HG02884 (cell line): ENCODE measurements around the gene SNED1.

ENCODE experiments used
- ATAC-seq: cut with Tn5 transposase; IDR thresholded peaks from one replicate; pipeline ENCODE4 v1.9.1; 2021; ENCODE audit warnings: mild to moderate bottlenecking, moderate library complexity; ENCODE audit not compliant: unreplicated experiment

Gene SNED1

DNA sequence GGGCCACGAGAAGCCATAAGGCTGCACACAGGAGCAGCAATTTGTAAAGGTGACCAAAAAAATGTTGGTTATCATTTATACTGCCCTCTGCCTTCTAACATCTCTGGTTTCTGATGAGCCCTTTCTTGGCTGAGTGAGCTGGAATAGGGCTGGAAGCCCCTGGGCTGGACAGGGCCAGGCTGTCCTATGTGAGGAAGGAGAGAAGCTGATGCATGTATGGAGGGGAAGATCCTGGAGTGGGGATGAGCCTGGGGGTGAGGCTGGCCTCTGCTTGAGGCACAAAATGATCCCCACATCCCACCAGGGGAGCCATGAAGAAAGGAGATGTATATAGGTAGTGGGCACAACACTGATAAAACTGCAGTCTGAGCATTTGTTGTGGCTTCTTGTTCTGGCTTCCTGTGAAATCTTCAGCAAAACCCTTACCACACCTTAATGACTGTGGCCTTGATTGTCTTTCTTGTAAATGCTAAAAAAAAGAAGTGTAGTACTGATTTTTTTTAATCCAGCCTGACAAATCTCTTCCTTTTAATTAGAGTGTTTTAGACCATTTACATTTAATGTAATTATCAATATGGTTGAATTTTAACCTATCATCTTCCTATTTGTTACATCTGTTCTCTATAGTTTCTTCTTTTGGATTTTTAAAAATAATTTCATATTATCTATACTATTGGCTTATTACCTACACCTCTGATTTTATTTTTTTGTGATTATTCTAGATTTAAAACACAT is 5.6 kb downstream of the SNED1 start:
- no peak for ATAC-seq

DNA sequence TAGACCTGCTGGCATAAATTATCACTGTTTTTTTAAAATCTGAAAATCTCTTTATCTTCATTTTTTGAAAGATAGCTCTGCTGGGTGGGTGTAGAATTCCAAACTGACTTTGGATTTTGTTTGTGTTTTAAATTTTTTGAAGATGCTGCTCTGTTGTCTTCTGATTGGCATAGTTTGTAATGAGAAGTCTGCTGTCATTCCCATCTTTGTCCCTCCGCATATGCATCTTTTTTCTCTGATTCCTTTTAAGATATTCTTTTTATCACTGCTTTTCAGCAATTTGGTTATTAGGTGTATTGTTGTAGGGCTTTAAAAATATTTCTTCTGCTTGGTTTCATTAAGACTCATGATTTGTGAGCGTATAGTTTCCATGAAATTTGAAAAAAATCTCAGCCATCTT is 7.2 kb downstream of the SNED1 start:
- no peak for ATAC-seq

DNA sequence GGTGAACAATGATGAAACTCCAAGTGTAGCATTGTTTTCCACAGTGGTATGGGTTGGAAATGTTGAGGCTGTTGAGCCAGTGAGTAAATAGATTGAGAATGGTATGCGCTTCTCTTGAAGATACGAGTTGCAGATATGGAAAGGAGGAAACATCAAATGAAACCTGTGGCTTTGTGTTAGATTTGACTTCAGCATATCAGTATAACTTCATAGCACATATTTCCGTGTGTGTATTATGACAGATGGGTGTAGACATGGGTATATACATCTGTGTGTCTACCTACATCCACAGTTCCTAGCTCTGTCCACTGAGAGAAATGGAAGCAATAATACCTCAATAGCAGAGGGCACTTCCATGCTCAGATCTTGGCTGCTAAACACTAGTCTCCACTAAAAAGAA is 8.0 kb downstream of the SNED1 start:
- no peak for ATAC-seq

DNA sequence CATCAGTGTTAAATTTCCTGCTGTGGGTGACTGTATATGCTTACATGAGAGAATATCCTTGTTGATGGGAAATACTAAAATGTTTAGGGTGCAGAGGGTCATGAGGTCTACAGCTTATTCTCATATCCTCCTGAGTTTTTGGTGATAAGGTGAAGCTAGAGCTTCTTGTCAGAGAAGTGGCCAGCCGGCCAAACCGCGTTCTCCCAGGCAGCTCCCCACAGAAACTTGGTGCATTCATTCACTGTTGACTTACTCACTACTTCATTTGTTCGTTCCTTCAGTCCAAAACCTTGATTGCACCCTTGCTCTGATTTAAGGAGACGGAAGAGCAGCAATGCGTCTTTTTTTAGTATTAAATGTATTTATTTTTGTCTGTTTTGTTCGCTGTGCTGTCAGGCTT is 8.7 kb downstream of the SNED1 start:
- no peak for ATAC-seq

DNA sequence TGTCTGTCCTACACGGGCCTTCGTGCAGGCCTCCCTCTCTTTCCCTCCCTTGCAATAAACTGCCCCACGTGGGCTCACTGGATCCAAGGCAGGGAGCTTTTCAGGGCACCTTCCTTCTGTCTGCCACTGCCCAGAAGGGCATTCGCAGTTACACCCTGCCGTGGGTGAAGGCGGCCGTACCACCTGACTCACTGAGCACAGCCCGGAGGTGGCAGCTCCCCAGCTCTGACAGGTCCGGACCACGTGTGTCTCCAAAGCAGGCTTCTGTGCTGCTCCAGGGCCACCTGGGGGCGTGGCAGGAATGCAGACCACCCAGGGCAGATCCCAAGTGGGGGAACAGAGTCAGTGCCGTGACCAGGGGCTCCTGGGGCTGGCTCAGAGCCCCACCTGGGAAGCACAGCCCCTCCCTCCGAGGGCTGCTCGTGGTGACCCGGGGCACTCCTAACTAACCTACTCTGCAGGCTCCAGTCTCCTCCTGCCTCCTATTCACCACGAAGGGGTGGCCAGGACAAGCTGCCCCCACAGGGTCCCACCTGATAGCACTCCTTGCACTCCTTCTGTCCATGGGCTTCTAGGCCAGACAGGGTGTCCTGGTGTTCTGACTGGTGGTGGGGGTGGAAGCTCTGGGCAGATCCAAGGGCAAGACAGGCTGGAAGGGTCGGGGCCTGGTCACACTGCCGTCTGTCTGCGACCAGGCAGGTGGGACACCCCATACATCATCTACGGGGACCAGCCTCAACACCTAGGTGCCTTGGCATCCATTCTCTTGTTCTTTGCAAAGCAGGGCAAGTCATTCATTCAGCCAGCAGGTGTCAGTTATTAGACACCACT is 9.7 kb downstream of the SNED1 start:
- no peak for ATAC-seq

DNA sequence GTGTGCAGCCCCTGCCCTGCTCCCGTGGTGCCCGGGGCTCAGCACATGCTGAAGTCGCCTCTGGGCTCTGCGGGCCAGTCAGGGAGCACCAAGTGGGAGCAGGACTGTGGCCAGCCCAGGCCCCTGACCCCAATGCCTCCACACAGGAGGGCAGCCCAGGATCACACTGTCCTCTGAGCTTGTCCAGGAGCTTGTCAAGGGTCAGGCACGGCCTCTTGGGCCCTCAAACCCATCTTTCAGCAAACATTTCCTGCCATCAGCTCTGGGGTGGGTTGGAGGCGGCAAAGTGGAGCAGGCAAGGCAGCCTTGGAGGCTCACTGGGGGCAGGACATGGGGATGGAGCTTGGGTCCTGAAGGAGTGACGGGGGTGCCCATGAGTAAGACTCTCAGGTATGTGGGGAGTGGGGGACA is 10.3 kb downstream of the SNED1 start:
- no peak for ATAC-seq

DNA sequence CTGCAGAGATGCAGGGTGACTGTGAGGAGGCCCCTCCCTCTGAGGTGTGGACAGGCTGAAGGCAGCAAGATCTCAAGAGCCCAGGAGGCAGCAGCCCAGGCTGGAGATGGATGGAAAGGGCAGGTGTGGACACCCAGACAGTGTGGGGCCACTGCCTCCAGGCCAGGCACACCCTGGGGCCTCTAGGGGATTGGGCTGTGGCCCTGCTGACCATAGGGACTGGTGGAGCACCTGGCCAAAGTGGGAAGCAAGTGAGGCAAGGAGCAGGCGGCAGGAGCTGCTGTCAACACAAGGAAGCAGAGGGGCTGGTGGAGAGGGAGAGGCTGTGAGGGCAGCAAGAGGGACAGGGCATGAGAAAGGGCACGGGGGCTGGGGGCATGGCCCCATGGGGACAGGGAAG is 10.8 kb downstream of the SNED1 start:
- no peak for ATAC-seq

DNA sequence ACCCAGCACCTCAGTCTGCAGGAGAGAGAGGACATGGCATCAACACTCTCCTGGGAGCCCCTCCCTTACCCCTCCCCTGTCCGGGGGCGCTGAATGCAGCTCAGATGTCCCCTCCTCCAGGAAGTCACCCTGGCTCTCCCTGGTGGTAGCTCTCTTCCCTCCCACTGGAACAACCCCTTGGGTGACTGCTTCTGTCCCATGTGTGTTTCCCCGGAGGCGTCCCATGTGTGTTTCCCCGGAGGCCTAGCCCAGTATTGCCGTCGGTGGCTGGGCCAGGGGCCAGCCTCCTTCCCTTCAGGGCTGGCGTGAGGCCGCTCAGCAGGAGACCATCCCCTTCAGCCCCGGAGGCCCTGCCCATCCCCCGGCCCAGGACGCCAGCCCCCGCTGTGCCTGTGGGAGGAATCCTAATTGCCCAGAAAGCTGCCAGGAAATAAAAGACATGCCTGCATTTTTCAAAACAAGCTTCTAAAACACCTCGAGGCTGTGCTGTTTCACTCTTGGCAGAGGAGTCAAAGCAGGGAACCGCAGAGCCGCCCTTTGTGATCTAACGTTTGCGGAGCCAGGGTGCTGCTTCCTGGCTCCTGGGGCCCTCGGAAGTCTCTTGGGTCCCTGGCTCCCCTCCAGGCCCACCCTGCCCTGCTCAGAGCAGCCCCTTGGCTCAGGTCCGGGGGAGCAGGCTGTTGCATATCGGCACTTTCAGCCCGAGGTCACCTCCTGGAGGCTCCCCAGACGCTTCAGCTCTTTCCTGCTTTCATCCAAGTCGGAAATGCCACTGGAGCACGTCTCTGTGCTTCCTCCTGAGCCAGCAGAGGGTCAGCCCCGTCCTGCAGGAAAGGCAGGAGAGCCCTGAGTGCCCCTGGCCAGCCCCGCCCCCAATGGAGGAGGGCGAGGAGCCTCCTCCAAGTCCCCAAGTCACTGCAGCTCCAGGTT is 11.4 kb downstream of the SNED1 start:
- ATAC-seq: no peak

DNA sequence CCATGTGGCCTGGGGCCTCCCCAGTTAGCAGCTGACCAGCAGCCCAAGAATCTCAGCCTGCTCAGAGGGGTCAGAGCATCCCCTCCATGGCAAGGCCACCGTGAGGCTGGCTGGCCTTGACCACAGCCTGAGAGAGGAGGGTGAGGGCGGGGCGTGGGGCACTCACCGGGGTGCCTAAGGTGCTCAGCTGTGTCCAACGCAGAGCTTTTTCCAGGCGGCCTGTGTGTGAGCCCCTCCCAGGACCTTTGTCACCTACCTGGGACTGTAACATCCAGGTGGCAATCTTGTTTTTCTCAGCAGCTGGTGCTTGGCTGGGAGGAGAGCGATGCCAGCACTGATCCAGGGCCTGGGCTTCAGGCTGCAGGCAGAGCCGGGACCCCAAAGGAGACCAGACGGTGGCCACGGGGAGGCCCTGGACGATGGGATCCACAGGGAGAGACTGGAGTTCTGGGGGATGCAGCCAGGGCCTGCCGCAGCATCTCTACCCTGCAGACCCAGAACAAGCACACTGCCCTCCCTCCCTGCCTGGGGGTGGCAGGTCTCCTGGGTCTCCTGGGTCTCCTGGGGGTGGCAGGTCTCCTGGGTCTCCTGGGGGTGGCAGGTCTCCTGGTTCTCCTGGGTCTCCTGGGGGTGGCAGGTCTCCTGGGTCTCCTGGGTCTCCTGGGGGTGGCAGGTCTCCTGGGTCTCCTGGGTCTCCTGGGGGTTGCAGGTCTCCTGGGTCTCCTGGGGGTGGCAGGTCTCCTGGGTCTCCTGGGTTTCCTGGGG is 12.3 kb downstream of the SNED1 start:
- no peak for ATAC-seq

DNA sequence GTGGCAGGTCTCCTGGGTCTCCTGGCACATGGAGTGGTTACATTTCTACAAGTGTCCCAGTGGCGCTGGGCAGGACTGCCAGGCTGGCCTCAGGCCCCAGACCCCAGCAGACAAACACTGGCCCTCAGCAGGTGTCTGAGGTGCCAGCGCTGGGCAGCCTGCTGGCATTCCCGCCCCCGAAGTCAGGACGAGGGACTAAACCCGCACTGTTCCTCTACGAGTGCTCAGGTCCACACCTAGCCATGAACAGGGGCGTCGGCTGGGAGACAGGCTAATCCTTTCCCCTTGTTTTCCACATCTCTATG is 12.8 kb downstream of the SNED1 start:
- no peak for ATAC-seq

DNA sequence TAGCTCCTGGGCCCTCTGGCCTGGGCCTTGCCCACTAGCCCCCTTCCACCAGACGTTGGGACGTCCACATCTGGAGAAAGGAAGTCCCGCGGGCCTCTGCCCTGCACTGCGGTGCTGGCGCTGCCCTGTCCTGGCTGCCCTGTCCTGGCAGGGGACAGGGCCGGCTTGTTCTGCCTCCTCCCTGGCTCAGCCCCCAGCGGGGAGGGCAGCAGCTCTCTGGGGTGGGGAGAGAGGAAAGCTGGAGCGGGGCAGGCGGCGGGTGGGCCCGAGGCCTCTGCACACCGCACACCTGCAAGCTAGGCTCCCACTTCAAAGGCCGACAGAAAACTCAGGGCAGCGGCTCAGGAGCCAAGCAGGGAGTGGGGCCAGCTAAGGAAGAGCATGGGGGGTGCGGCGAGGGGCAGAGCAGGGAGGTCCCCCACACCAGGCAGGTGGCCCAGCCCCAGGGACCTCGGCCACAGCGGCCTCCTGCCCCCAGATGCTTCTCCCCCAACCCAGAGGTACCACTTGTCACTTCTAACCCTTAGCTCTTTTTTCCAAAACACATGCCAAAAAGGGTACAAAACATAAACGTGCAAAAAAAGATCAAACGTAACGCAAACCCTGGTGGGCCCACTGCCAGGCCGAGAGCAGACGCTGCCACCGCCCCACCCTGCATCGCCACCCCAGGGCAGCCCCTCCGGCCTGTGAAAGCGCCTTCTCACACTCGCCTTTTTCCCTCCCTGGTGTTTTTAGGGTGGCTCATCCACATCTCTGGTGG is 13.5 kb downstream of the SNED1 start:
- no peak for ATAC-seq

DNA sequence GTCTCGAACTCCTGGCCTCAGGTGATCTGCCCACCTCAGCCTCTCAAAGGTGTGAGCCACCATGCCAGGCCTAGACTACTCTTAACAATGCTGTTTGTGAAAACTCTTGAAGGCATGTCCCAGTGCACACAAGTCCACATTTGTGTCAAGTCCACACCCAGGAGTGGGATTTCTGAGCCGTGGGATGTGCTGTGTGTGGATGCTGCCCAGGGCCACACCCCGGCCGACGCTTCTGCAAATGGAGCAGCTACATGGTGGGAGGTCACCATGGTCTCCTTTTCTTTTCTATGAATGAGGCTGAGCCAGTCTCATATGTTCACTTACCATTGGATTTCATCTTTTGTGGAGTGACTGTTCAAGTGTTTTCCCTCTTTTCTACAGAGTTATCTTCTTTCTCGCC is 15.8 kb downstream of the SNED1 start:
- no peak for ATAC-seq

DNA sequence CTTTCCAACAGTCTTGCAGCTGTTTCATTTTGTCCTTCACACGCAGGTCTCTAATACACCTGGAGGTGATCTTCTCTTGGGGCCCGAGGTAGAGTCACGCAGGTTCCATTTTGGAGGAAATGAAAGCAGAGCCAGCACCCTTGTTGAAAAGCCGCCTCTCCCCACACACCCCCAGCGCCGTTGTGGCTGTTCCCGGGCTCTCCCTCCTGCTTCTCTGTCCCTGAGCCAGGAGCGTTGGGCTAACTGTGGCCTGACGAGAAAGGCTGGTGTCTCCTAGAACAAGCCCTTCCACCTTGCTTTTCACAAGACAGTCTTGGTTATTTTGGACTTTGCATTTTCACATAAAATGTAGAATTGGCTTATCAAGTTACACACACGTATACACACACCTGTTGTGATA is 16.3 kb downstream of the SNED1 start:
- ATAC-seq: no peak

DNA sequence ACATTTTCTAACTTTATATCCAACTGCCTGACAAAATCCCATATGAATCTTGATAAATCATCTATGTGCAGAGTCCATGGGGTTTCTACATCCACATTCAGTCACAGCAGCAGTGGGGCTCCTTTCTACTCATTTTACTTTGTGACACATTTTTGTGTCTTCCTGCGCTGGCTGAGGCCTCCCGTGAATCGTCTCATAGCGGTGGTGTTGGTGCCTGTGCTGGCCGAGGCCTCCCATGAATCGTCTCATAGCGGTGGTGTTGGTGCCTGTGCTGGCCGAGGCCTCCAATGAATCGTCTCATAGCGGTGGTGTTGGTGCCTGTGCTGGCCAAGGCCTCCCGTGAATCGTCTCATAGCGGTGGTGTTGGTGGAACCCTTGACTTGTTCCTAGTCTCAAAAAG is 17.0 kb downstream of the SNED1 start:
- ATAC-seq: no peak

DNA sequence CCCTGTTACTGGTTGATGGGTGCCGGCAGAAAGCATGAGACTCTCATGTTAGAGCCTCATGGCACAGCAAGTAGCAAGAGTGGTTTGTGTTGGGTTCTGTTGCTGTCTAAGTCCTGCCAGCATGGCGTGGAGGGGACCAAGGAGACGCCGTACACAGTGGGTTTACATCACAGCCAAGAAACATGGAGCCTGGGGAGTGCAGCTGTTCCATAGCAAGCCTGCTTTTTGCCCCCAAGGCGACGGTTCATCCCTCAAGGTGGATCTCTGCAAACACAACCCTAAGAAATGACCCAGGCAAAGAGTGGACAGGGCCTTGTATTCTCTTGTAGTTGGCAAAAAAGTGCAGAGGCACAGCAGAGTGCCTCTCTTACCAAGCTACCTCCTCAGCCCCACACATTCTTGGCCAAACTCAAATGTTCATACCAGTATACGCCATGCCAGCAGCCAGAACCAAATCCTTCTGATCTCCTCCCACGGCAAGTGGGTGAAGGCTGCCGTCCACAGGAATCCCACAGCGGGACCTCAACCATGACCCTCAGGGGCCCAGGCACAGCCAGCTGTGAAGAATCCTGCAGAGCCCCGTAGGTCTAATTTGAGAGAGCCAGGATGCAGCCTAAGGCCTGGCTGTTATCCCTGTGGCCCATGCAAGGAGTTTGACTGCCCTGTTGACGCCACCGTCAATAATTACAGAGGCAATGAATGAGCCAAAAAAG is 19.0 kb downstream of the SNED1 start:
- no peak for ATAC-seq

DNA sequence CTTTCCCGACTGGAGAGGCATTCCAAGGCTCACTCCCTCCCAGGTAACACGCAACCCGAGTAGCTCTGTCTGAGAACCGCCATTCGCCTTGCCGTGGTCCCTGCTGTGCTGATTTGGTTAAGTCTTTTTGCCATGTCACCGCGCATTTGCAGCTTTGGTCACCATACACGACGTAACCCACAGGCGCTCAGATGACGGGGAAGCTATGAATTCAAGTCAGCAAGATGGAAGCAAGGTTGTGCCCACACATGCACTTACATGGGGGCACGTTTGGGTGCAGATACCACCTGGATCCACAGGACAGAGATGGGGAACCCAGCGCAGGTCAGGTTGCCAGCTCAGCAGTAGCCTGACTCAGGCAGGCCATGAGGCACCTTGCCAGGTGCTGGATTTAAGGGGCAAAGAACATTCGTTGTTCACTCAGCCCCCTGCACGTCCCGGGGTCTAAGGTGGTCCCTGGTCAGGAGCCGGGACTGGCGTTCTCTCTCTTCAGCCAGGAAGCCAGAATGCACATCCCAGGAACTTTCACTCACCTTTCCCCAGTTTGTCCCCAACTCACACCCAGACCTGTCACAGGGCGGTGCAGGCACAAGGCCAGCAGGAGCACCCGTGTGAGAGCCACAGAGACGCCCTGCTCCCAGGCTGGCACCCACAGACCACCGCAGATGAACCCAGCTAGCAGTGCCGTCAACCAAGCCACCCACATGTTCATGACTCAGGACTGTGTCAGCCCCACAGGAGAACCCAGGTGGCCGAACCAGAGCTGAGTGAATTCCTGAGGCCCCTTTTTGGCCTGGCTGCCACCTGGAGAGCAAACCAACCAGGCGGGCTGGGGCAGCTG is 19.9 kb downstream of the SNED1 start:
- ATAC-seq: no peak

DNA sequence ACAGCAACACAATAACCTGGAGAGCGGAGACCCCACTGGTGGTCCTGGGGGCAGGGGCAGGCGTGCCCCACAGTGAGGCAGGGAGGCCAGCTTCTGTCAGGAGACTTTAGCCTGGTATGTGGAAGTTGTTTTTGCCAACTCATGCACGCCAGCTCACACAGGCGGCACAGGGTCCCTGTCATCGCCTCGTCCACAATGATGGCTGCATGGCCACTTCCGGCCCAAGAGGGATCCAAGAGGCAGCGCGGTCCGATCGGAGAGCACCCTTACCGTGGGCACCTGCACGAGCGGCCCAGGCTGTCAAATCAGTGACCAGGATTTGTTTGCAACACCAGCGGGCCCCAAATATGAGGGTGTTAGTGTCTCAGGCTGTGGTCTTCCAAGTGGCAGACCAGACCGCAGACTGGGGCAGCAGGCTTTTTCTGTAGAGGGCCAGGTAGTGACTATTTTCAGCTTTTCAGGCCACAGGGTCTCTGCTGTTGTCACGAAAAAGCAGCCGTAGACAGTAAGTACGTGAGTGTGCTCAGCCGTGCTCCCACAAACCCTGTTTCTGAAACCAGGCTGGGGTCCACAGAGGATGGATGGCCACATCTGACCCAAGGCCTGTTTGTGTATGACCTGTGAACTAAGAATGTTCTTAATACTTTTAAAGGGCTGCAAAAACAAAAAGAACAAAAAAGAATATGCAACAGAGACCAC is 21.2 kb downstream of the SNED1 start:
- no peak for ATAC-seq

DNA sequence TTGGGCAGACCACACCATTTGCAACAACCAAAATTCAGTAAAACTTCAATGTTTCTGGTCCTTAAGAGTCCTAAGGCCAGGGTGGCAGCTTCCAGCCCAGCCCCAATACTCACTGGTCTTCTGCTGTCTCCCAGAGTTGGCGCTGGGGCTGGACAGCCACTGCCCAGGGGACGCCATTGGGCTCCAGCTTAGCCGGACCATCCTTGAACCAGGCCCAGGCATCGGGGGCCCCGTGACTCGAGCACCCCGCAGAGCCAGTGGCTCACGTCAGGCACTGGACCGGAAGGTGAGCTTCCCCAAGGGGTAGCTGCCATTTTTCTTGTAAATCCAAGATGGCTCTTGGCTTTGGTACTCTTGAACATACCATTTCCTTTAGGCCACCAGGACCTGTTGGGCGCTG is 21.8 kb downstream of the SNED1 start:
- ATAC-seq: no peak
